H9 (cell line): ENCODE data around the gene HS6ST2. TPM values are rescaled to one million over a fixed set of nuclear protein-coding genes. Genes with fewer than 3 reads are reported as not detected.

Experiments
- DNase-seq: peaks from one replicate; pipeline ENCODE4 v3.0.0-alpha.2; 2017
- H2AFZ ChIP-seq: one replicate; pipeline ENCODE4 v1.6.1; 2013; ENCODE audit warnings: mild to moderate bottlenecking, low read length, control low read depth, moderate library complexity
- H2AK5ac ChIP-seq: 2 replicates; pipeline ENCODE4 v1.6.1; 2013; ENCODE audit warnings: low read length, control low read depth, mixed read lengths; ENCODE audit not compliant: insufficient read length
- H2BK120ac ChIP-seq: one replicate; pipeline ENCODE4 v1.6.1; 2013; ENCODE audit warnings: low read depth, mild to moderate bottlenecking, low read length, control low read depth, inconsistent platforms; ENCODE audit not compliant: poor library complexity, severe bottlenecking
- H2BK12ac ChIP-seq: 2 replicates; pipeline ENCODE4 v1.6.1; 2013; ENCODE audit warnings: low read length, control low read depth, mixed read lengths, low read depth; ENCODE audit not compliant: insufficient read length
- H2BK15ac ChIP-seq: 2 replicates; pipeline ENCODE4 v1.6.1; 2013; ENCODE audit warnings: low read depth, low read length, control low read depth
- H2BK20ac ChIP-seq: one replicate; pipeline ENCODE4 v1.6.1; 2013; ENCODE audit warnings: low read depth, mild to moderate bottlenecking, low read length, control low read depth, inconsistent platforms; ENCODE audit not compliant: poor library complexity, severe bottlenecking
- H2BK5ac ChIP-seq: 2 replicates; pipeline ENCODE4 v1.6.1; 2013; ENCODE audit warnings: low read length, control low read depth, mixed read lengths; ENCODE audit not compliant: insufficient read length
- H3K14ac ChIP-seq: 2 replicates; pipeline ENCODE4 v1.6.1; 2013; ENCODE audit warnings: low read length, control low read depth; ENCODE audit not compliant: insufficient read depth
- H3K18ac ChIP-seq: 2 replicates; pipeline ENCODE4 v1.6.1; 2013; ENCODE audit warnings: low read depth, mild to moderate bottlenecking, mixed read lengths, low read length, control low read depth; ENCODE audit not compliant: insufficient read length
- H3K23ac ChIP-seq: 2 replicates; pipeline ENCODE4 v1.6.1; 2013; ENCODE audit warnings: low read length, control low read depth, mixed read lengths, low read depth; ENCODE audit not compliant: insufficient read length
- H3K23me2 ChIP-seq: 2 replicates; pipeline ENCODE4 v1.6.1; 2013; ENCODE audit warnings: low read depth, mild to moderate bottlenecking, mixed read lengths, low read length, control low read depth; ENCODE audit not compliant: insufficient read length, poor library complexity, severe bottlenecking
- H3K27ac ChIP-seq: 2 replicates; pipeline ENCODE4 v1.5.1; 2013; ENCODE audit warnings: low read length, control low read depth, mixed read lengths, low read depth; ENCODE audit not compliant: insufficient read length
- H3K27me3 ChIP-seq: 2 replicates; pipeline ENCODE4 v1.6.1; 2013; ENCODE audit warnings: low read length, control low read depth, inconsistent platforms; ENCODE audit not compliant: insufficient read depth
- H3K4ac ChIP-seq: 2 replicates; pipeline ENCODE4 v1.6.1; 2013; ENCODE audit warnings: low read depth, mild to moderate bottlenecking, control low read depth, inconsistent platforms, low read length, moderate library complexity
- H3K4me1 ChIP-seq: 2 replicates; pipeline ENCODE4 v1.6.1; 2013; ENCODE audit warnings: low read length, control low read depth, inconsistent platforms; ENCODE audit not compliant: insufficient read depth
- H3K4me2 ChIP-seq: 2 replicates; pipeline ENCODE4 v1.6.1; 2013; ENCODE audit warnings: low read length, control low read depth, mixed read lengths; ENCODE audit not compliant: insufficient read length, insufficient read depth
- H3K56ac ChIP-seq: 2 replicates; pipeline ENCODE4 v1.6.1; 2013; ENCODE audit warnings: low read depth, mild to moderate bottlenecking, mixed read lengths, low read length, control low read depth; ENCODE audit not compliant: insufficient read length
- H3K79me1 ChIP-seq: 2 replicates; pipeline ENCODE4 v1.6.1; 2013; ENCODE audit warnings: low read depth, mild to moderate bottlenecking, moderate library complexity, low read length, control low read depth, inconsistent platforms; ENCODE audit not compliant: insufficient read depth, poor library complexity, severe bottlenecking
- H3K79me2 ChIP-seq: 2 replicates; pipeline ENCODE4 v1.6.1; 2013; ENCODE audit warnings: low read length, control low read depth, inconsistent platforms; ENCODE audit not compliant: insufficient read depth
- H3K9ac ChIP-seq: 2 replicates; pipeline ENCODE4 v1.6.1; 2013; ENCODE audit warnings: low read length, control low read depth, mixed read lengths; ENCODE audit not compliant: insufficient read length; ENCODE audit errors: extremely low read depth
- H3K9me3 ChIP-seq: one replicate; pipeline ENCODE4 v1.6.1; 2013; ENCODE audit warnings: low read depth, low read length, inconsistent platforms; ENCODE audit not compliant: control insufficient read depth
- H3T11ph ChIP-seq: one replicate; pipeline ENCODE4 v1.6.1; 2013; ENCODE audit warnings: mild to moderate bottlenecking, low read length, control low read depth, inconsistent platforms
- H4K20me1 ChIP-seq: one replicate; pipeline ENCODE4 v1.6.1; 2013; ENCODE audit not compliant: control insufficient read depth, insufficient read length, insufficient read depth
- H4K5ac ChIP-seq: 2 replicates; pipeline ENCODE4 v1.6.1; 2013; ENCODE audit warnings: low read depth, mild to moderate bottlenecking, mixed read lengths, low read length, control low read depth; ENCODE audit not compliant: insufficient read length
- H4K8ac ChIP-seq: replicated peaks from 2 replicates; pipeline ENCODE4 v1.6.1; 2013; ENCODE audit warnings: low read length, control low read depth, mixed read lengths, low read depth; ENCODE audit not compliant: insufficient read length
- H4K91ac ChIP-seq: 2 replicates; pipeline ENCODE4 v1.6.1; 2013; ENCODE audit warnings: low read depth, mild to moderate bottlenecking, moderate library complexity, mixed read lengths, low read length, control low read depth; ENCODE audit not compliant: insufficient read length
- H3K27ac Mint-ChIP-seq, 3 experiments: 2 replicates in 2 of 3; 3 replicates in 1 of 3; pipeline ENCODE4 v1.8.0; 2020 to 2021; ENCODE audit warnings: mixed read lengths in 3 of 3, mild to moderate bottlenecking in 1 of 3, moderate library complexity in 1 of 3
- H3K27me3 Mint-ChIP-seq: 2 replicates; pipeline ENCODE4 v1.8.0; 2021; ENCODE audit warnings: low read depth, mild to moderate bottlenecking, moderate library complexity, mixed read lengths
- H3K36me3 Mint-ChIP-seq, 3 experiments: 2 replicates in 2 of 3; 3 replicates in 1 of 3; pipeline ENCODE4 v1.8.0; 2020 to 2021; ENCODE audit warnings: low read depth in 3 of 3, mixed read lengths in 3 of 3; ENCODE audit not compliant: insufficient read depth in 1 of 3
- H3K4me1 Mint-ChIP-seq, 2 experiments: 2 replicates each; pipeline ENCODE4 v1.8.0; 2020; ENCODE audit warnings: mixed read lengths in 2 of 2
- H3K4me3 Mint-ChIP-seq, 2 experiments: 2 replicates in 1 of 2; 3 replicates in 1 of 2; pipeline ENCODE4 v1.8.0; 2020 to 2021; ENCODE audit warnings: mild to moderate bottlenecking in 2 of 2, mixed read lengths in 2 of 2, moderate library complexity in 1 of 2
- H3K9me3 Mint-ChIP-seq, 2 experiments: 2 replicates in 1 of 2; 3 replicates in 1 of 2; pipeline ENCODE4 v1.8.0; 2020; ENCODE audit warnings: mild to moderate bottlenecking in 2 of 2, mixed read lengths in 2 of 2, moderate library complexity in 1 of 2
- CTCF ChIP-seq: fragments of 200-600 bp; sonication (generic); conservative IDR thresholded peaks from 3 replicates; pipeline ENCODE4 v1.8.0; 2021; ENCODE audit warnings: antibody characterized with exemption, mild to moderate bottlenecking
- WGBS: extraction: QIAGEN DNeasy Blood & Tissue Kit; methylation state at CpG from one replicate; pipeline ENCODE4 v1.1.7; 2013; ENCODE audit warnings: missing lambda C conversion rate, low lambda C conversion rate, mixed read lengths; ENCODE audit not compliant: insufficient read length; ENCODE audit errors: extremely low coverage; 5-methylcytosine and 5-hydroxymethylcytosine counted together
- total RNA-seq: library from RNA; stranded (reverse); gene quantifications from 2 replicates; pipeline ENCODE4 v1.2.1, GENCODE V29; 2021

Gene HS6ST2
- total RNA-seq, 1 experiment from 2014 or later, result 4.8 TPM

DNA sequence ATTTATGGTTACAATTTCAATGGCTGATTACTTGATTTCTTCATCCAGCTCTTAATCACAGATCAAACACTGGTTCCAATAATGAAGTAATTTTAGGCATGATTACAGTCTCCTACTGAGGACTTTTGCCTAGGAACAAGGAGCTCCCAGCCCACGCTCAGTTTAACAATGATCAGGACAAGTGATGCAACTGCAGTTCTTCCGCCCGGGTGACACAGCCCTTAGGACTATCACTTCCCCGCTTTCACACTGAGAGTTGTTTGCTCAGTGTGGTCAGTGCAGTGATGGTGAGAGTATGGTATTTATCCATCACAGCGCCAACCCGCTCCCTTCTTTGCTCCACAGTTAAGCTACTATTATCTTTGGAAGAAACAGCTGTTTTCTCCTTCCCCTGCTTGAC is 266.4 kb downstream of the HS6ST2 start:
- WGBS, result no CpG with 5 or more reads among the region's 6 CpGs
- H3T11ph ChIP-seq, result no peak overlapping the region
- H3K4me3 Mint-ChIP-seq, result no peak overlapping the region

More for the DNA sequence above, 266.4 kb downstream of the HS6ST2 start:
- H3K9ac ChIP-seq, result no peak overlapping the region
- peaks cover 55 to 64% of the 10 kb centered on the region in 2 experiments for H3K4me1 Mint-ChIP-seq
- H4K5ac ChIP-seq, result no peak overlapping the region
- no peak for DNase-seq
- no peaks in the 10 kb centered on the region for H4K20me1 ChIP-seq
- TF ChIP-seq CTCF, result no peak
- peaks cover 5% of the 10 kb centered on the region; the same call in 1 of the 2 replicates for H3K27me3 ChIP-seq
- H3K23ac ChIP-seq, result no peak overlapping the region
- no peaks in the 10 kb centered on the region for H3K36me3 Mint-ChIP-seq
- peaks cover 67% of the 10 kb centered on the region for H3K27me3 Mint-ChIP-seq
- H3K14ac ChIP-seq, result no peak overlapping the region
- H3K56ac ChIP-seq, result no peak overlapping the region
- H3K9me3 ChIP-seq, result no peaks in the 10 kb centered on the region
- no peak overlapping the region for H3K18ac ChIP-seq
- H3K79me2 ChIP-seq, result no peaks in the 10 kb centered on the region
- H2BK15ac ChIP-seq, result no peak overlapping the region
- no peak overlapping the region for H2BK120ac ChIP-seq
- H2BK12ac ChIP-seq, result no peak overlapping the region
- H3K4ac ChIP-seq, result no peak overlapping the region
- H3K27ac Mint-ChIP-seq, result no peak overlapping the region
- H3K4me1 ChIP-seq, result peaks cover 2% of the 10 kb centered on the region; the same call in 1 of the 2 replicates
- H2BK20ac ChIP-seq, result no peak overlapping the region
- no peak overlapping the region for H3K27ac ChIP-seq
- no peaks in the 10 kb centered on the region for H3K23me2 ChIP-seq
- H4K91ac ChIP-seq, result no peak overlapping the region
- no peak overlapping the region for H3K4me2 ChIP-seq
- no peak overlapping the region for H2AFZ ChIP-seq
- no peaks in the 10 kb centered on the region for H3K79me1 ChIP-seq
- H4K8ac ChIP-seq, result no peak overlapping the region
- no peak overlapping the region for H2BK5ac ChIP-seq
- H2AK5ac ChIP-seq, result no peak overlapping the region
- no peaks in the 10 kb centered on the region for H3K9me3 Mint-ChIP-seq
